22Rv1 (cell line): ENCODE measurements around the gene ODAD4.
"Not testable (repeated sequence)": the region's sequence is repeated elsewhere in the genome, so short reads cannot be mapped to it uniquely, and the experiment has no call there.

Experiments
- H3K27ac ChIP-seq: fragments of 450-650 bp; 2 replicates; pipeline ENCODE4 v1.5.1; 2017
- ZFX ChIP-seq: fragments of 450-650 bp; IDR thresholded peaks from 2 replicates; pipeline ENCODE4 v1.6.1; 2017; ENCODE audit warnings: antibody characterized with exemption, borderline replicate concordance
- TF ChIP-seq, protein P1 (sequence below): fragments of 450-650 bp; IDR thresholded peaks from 2 replicates; pipeline ENCODE4 v1.5.1; 2017; ENCODE audit warnings: mild to moderate bottlenecking

ODAD4 gene

GRCh38 chr17:42000413-42001133, 70.2 kb downstream of the ODAD4 start:
- TF ChIP-seq, protein P1, sequence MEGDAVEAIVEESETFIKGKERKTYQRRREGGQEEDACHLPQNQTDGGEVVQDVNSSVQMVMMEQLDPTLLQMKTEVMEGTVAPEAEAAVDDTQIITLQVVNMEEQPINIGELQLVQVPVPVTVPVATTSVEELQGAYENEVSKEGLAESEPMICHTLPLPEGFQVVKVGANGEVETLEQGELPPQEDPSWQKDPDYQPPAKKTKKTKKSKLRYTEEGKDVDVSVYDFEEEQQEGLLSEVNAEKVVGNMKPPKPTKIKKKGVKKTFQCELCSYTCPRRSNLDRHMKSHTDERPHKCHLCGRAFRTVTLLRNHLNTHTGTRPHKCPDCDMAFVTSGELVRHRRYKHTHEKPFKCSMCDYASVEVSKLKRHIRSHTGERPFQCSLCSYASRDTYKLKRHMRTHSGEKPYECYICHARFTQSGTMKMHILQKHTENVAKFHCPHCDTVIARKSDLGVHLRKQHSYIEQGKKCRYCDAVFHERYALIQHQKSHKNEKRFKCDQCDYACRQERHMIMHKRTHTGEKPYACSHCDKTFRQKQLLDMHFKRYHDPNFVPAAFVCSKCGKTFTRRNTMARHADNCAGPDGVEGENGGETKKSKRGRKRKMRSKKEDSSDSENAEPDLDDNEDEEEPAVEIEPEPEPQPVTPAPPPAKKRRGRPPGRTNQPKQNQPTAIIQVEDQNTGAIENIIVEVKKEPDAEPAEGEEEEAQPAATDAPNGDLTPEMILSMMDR, result no peak
- no peak for TF ChIP-seq ZFX

DNA sequence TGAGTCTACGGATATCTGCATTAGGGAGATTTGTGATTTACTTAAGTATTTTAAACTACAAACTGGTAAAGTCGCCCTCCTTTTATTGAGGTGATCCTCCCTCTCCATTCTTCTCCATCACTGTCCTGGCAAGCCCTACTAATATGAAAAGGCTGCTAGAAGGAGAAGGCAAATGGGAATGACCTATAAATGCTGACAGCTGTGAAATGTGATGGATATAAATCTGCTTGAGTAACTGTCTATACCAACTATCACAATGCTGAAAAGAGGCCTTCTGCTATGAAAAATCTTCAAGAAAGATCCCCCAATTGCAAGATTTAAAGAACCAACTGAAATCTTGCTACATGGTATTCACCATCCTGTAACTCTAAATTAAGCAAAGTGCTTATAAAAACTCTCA, 71.3 kb downstream of the ODAD4 start:
- TF ChIP-seq, protein P1, result no peak
- no peak for TF ChIP-seq ZFX
- no peak overlapping the region for H3K27ac ChIP-seq

More at GRCh38 chr17:42000413-42001133, 70.2 kb downstream of the ODAD4 start:
- no peak overlapping the region for H3K27ac ChIP-seq

GRCh38 chr17:42002175-42002791, 71.9 kb downstream of the ODAD4 start:
- H3K27ac ChIP-seq, result no peak overlapping the region
- TF ChIP-seq, protein P1, result no peak
- no peak for TF ChIP-seq ZFX

DNA sequence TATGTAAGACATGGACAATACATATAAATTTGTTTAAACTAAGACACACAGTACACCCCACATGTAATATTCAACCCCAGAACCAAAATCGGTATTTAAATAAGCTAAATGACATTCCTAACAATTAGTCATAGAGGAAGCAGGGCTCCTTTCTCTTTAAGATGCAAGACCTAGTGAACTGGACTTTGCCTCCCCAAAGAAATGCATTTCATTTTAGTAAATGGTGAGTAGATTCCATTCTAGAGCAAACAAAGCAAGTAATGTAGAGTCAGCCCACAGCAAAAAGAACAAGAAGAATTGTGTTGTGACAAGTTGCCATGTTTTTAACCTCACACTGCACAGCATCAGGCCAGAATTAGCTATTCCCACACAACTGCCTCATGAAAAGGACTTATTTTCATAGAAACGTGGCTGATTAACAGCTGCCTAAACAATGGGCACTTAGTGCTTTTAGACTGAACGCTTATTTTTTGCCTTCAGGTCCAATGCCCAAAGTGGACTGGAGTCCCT, 72.4 kb downstream of the ODAD4 start:
- TF ChIP-seq ZFX, result no peak
- no peak overlapping the region for H3K27ac ChIP-seq

GRCh38 chr17:42005166-42005565, 74.7 kb downstream of the ODAD4 start:
- no peak for TF ChIP-seq ZFX
- TF ChIP-seq, protein P1, result no peak
- H3K27ac ChIP-seq, result no peak overlapping the region

DNA sequence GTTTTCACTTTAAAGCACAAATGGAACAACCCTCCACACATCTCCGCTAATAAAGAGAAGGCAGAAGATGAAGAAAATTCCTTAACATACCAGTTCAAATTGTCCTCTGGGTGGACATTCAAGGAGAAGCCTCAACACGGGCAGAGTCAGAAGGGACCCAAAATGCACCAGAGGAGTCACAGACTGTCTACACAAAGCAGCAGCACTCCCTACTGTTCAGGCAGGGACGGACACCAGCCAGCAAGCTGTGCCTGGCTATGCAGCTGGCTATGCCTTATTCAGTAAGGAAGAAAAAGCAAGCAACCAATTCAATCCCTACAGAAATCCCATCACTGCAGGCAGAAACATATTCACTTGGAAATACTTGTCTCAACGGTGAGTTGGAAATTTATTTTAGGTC, 78.8 kb downstream of the ODAD4 start:
- no peak for TF ChIP-seq ZFX
- TF ChIP-seq, protein P1, result 0 out of 2 replicates have a peak, but pooled peaks have one; percentile 12
- H3K27ac ChIP-seq, result no peak overlapping the region

GRCh38 chr17:42010266-42010680, 79.9 kb downstream of the ODAD4 start:
- peak overlapping the region; percentile 53; the same call in 1 of the 2 replicates for H3K27ac ChIP-seq

DNA sequence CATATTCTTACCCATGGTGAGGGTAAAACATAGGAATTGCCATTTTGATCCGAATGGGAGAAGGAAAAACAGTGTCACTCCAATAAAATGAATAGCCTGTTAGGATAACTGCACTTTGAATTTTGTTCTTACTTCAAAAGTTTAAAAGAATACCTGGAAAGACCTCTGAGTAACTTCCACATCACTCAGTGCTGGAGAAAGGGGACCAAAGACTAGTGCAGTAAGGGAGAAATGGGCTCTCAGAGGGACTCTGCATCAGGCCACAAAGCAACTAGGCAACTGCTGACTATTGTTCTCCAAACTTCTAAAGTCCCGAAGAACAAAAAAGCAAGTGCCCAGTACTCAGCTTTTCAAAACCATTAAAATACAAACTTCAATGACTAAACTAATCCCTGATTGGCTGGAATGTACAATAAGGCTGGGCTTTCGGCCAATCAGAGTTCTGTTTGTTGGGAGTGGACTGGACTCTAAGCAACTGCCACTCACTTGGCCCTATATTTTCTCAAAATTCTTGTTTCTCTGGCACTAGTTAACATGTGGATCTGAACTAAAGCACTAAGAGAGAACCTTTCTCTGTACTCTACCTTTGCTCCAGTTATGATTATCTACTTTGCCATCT, 80.6 kb downstream of the ODAD4 start:
- TF ChIP-seq ZFX, result no peak
- TF ChIP-seq, protein P1, result no peak
- peak overlapping the region; percentile 53 for H3K27ac ChIP-seq

DNA sequence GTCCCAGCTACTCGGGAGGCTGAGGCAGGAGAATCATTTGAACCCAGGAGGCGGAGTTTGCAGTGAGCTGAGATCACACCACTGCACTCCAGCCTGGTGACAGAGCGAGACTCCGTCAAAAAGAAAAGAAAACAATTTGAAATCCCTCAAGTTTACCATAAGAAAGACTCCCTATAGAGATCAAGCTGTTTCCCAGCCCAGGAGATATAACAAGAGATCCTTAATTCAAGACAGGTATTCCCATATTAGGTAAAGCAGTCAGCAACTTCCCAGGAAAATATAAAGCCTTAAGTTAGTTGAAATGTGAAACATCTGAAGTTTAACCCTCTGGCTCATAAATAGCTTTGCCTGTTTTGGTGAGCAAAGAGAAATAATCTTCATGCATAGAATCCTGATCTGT, 81.9 kb downstream of the ODAD4 start:
- not testable (repeated sequence) for H3K27ac ChIP-seq

DNA sequence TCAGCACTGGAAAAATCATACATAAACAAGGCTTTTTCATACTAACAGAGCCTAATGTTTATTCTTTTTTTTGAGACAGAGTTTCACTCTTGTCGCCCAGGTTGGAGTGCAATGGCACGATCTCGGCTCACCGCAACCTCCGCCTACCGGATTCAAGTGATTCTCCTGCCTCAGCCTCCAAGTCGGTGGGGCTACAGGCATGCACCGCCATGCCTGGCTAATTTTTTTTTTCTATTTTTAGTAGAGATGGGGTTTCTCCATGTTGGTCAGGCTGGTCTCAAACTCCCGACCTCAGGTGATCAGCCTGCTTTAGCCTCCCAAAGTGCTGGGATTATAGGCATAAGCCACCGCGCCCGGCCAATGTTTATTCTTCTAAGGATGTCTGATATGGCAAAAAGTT, 83.3 kb downstream of the ODAD4 start:
- not testable (repeated sequence) for H3K27ac ChIP-seq
